CD4-positive, alpha-beta T cell treated with Interferon alpha-2 for 1 hour (primary cell): ENCODE measurements around the gene LRPAP1.
"Not testable (repeated sequence)": the region's sequence is repeated elsewhere in the genome, so short reads cannot be mapped to it uniquely, and the experiment has no call there.

Source experiments
- DNase-seq, 2 donors: peaks; one replicate each; pipeline ENCODE4 v3.0.0-alpha.2; 2020 to 2022

The LRPAP1 gene

GRCh38 chr4:3518511-3518880 lies 13.7 kb downstream of the LRPAP1 start:
- DNase-seq = no peak

DNA sequence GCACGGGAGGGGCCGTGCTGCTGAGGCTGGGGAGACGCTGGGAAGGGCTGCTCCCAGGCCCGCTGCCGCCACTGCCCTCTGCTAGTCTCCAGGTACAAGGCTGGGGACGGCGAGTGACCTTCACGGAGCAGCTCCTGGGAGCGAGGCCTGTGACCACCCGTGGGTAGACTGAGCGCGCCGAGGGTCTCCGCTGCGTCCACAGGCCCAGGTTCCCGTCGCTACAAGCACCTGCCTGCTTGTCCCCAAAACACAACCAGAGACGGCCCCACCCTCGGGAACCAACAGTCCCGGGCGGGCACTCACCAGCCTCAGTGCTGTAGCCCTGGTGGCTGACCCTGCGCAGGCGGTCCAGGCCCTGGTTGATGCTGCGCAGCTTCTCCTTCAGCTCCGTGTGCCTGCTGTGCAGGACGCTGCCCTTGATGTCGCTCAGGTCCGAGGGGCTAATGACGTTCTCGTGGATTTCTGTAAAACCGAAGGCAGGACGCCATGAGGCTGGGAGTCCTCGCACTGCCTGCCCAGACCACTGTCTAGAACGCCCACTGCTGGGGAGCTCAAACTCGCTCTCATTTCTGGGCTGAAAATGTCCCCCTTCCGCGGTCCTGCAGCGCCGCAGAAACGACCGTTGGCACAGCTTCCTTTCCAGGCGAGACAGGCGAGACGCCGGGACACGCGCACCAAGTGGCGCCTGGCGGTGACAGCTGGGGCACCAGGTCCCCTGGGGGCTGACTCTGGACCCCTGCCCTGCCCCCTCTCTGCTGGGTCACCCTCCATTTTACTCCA lies 14.3 kb downstream of the LRPAP1 start:
- no peak for DNase-seq

DNA sequence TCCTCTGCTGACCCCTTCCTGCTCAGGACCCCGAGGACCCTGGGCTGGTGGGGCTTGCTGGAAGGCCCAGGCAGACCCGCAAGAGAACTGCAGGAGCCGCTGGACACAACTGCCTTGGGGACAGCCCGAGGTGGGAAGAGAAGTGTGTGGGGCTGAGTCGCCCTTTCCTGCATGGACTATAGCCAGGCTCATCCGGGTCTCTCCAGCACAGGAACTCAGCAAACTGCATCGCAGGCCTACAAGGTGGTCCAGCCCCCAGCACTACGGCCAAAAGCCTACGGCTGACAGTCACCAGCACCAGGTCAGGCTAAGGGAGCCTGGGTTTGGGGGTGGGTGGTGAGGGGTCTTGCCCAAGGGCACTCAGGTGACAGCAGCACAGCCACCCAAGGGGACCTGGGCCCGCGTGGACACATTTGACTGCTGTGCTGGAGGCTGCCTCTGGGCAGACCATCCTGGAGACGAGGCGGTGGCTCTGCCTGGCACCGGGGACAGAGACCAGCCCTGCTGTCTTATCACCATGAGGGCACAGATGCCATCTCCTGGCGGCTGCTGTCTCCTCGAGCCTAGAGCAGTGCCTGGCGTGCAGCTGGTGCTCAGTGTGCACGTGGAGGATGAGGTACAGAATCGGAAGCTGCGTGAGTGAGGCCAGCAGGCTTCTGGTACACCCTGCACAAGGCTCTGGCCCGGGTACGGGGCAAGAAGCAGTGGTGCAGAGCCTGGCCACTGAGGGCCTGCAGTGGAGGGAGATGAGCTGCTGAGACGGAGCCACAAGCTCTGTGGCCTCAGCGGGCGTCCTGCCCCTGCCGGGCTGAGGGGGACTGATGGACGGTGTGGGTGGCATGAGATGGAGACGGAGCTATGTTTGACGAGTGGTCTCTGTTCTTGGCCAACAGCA lies 15.1 kb downstream of the LRPAP1 start:
- DNase-seq = no peak

GRCh38 chr4:3516061-3516835 lies 16.0 kb downstream of the LRPAP1 start:
- DNase-seq = no peak

- no peak for DNase-seq
These were observed 16.6 kb downstream of the LRPAP1 start for GRCh38 chr4:3515646-3516045.

DNA sequence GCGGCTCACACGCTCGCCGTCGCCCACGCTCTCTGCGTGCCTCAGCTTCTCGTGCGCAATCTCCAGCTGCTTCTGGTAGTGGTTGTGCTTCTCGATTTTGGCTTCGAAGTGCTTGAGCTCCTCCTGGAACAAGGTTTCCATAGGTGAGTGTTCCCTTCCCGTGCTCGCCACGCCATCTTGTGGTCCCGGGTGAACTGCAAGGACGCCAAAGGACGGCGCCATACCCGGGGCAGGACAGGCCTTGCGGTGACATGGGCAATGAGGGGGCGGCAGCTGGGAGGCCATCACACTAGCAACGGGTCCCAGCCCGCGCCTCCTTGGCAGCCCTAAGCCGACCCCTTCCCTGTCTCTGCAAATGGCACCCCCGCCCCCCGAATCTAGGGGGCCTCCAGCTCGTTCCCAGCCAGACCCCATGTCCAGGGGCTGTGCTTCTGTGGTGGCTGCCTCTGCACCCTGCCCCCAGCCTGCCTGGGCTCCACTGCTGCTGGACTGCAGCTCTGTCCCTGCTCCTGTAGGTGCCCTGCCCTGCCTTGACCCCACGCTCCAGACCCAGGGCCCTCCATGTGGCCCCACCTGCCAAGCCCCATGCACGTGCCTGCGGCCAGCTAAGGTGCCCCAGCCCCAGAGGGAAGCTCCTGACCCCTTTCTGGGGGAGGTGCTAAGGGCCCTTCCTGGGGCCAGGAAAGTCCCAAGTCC lies 17.3 kb downstream of the LRPAP1 start:
- no peak for DNase-seq

- DNase-seq = no peak
These were observed 17.9 kb downstream of the LRPAP1 start for GRCh38 chr4:3514221-3514780.

DNA sequence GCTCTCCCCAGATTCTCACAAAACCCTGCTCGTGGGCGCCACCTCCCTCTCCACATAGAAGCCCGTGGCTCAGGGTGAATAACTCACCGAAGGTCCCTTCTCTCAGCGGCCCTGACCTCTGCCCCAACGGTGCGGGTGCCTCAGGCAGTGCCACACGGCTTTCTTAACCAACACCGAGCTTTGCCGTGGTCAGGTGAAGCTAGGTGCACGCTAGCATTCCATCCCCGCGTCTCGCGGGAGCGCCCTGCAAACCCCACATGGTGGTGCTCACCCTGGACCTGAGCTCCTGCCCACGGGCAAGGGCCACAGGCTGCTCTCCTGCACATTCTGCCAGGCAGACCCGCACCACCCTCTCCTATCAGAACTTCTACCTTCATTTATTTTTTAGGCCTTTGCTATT lies 18.4 kb downstream of the LRPAP1 start:
- no peak for DNase-seq

GRCh38 chr4:3512719-3513118 lies 19.5 kb downstream of the LRPAP1 start:
- DNase-seq = no peak

GRCh38 chr4:3512279-3512678 lies 19.9 kb downstream of the LRPAP1 start:
- no peak for DNase-seq

DNA sequence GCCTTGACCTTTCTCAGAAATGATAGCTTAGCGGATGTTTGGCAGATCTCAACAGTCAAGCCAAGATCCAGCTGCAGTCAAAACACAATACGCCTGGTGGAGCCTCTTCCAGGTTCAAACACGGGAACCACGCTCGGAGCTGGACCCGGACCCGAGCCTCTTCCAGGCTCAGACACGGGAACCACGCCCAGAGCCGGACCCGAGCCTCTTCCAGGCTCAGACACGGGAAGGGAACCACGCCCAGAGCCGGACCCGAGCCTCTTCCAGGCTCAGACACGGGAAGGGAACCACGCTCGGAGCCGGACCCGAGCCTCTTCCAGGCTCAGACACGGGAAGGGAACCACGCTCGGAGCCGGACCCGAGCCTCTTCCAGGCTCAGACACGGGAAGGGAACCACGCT lies 20.6 kb downstream of the LRPAP1 start:
- not testable (repeated sequence) for DNase-seq

GRCh38 chr4:3511187-3511586 lies 21.0 kb downstream of the LRPAP1 start:
- no peak for DNase-seq

DNA sequence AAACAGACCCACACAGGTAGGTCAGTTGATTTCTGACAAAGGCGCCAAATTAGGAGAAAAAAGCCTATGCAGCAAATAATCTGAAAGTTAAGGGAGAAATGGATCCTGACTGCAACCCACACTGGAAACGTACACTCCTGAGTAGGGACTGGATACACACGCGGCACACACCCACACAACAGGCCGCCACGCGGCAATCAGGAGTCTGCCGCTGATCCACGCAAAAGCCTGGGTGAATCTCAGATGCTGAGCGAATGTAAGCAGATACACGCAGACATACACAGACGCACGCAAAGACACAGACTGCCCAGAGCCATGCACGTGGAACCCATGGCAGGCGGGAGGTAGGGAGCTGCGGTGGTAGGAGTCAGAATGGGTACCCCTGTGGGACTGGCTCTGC lies 21.7 kb downstream of the LRPAP1 start:
- no peak for DNase-seq

DNA sequence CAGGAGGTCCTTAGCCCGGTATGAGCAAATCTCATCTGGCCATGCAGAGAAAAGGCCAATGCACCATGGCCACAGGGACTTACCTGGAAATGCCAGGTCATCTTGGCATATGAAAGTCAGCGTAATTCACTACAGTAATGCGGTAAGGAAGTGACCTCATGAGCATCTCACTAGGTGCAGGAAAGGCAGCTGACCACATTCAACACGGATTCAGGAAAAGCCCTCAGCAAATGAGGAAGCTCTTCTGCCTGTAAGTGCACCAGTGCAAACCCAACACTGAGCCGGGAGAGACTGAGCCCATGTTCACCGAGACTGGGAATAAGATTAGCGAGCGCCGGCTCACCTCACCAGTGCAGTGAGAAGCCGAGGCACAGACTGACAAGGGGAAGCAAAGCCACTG lies 23.7 kb downstream of the LRPAP1 start:
- DNase-seq = no peak

DNA sequence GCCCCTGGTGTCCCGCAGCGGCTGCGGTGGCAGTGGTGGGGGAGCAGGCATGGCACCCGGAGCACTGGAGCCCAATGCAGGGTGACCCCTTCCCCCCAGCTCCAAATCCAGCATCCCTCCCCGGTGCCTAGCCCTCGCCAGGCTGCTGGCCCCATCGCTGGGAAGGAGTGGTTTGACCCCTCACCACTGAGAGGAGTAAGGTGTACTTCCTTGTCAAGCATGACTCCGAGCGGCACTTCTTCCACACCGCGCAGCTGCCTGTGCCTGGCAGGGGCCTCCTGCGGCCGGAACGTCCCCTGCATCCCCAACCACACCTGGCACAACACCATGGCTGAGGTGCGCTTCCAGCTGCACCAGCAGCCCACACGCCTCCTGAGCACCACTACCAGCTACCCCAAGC lies 27.0 kb downstream of the LRPAP1 start:
- DNase-seq = no peak

- DNase-seq = no peak
These were observed 29.0 kb downstream of the LRPAP1 start for GRCh38 chr4:3502941-3503936.

DNA sequence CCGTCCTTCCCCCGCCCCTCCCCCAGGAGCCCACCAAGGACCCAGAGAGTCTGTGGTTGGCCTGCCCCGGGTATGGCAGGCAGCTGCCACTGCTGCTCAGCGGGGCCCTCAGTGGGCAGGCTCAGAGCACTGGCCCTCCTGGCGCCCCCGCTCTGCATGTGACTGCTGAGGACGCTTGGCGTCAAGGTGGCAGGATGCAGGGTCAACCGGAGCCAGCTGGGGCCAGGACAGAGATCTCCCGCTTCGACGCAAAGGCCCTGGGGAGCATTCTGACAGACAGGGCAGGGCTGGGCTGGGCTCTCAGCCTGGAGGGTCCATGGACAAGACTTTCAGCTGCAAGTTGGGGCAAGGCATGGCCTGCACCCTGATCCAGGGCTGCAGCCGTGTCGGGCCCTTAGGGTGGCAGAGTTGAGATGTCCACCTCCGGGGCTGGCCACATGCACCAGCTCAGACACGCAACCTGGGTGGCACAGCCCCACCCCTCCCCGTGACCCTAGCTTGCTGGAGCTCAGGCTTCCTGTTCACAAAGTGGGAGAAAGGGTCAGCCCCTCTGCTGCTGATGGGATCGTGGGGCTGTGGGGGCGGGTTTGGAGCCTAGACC lies 30.3 kb downstream of the LRPAP1 start:
- no peak for DNase-seq

DNA sequence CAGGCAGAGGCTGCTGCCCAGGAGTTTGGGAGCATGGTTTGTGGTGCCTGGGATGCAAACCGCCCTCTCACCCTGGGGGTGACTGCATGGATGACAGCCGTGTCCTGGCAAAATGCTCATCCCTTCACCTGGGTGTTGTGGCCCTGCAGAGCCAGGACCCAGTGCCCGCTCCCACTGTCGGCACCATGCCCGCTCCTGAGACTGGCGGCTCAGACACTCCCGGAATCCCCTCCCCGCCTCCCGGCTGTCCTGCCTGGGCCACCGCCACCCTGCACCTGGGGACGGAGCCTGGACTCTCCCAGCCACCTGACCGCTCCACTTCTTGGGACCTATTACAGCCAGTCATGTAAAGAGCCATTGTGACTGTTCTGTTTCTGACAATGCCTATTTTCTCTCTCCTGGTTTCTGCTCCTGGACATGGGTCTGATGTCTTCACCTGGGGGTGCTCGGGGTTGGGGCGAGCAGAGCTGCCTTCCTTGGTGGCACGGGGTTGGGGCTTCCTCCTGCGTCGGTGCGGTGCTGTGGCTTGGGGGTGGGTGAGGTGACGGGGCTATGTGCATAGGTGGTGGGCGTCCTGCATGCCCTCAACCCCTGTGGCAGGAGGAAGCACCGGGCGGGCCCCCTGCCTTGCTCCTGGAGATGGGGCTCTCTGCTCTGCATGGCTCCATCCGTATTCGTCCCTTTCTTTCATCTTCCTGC lies 30.9 kb downstream of the LRPAP1 start:
- no peak for DNase-seq

- no peak for DNase-seq
These were observed 31.6 kb downstream of the LRPAP1 start for GRCh38 chr4:3500634-3501101.

GRCh38 chr4:3500111-3500510 lies 32.1 kb downstream of the LRPAP1 start:
- DNase-seq = no peak
